Liver (tissue), 9 donors: ENCODE measurements around the gene PRPSAP1. TPM values are rescaled to one million over a fixed set of nuclear protein-coding genes. Genes with fewer than 3 reads are reported as not detected.

Experiments
- DNase-seq: peaks from one replicate; pipeline ENCODE4 v3.0.0-alpha.2; 2017; ENCODE audit warnings: low spot score
- H3K27ac ChIP-seq, 2 donors: one replicate each; pipeline ENCODE4 v1.7.0; 2013; ENCODE audit warnings: inconsistent platforms in 2 of 2, low read length in 2 of 2, control low read depth in 1 of 2, low read depth in 1 of 2, mild to moderate bottlenecking in 1 of 2
- H3K27me3 ChIP-seq, 4 donors: one replicate each; pipeline versions ENCODE4 v1.6.1 to v1.7.0; 2013; ENCODE audit warnings: low read length in 3 of 4, inconsistent platforms in 1 of 4, mild to moderate bottlenecking in 1 of 4, moderate library complexity in 1 of 4; ENCODE audit not compliant: control insufficient read depth in 4 of 4, insufficient read depth in 4 of 4
- H3K36me3 ChIP-seq, 4 donors: one replicate each; pipeline versions ENCODE4 v1.6.1 to v1.7.0; 2013; ENCODE audit warnings: low read length in 3 of 4, mild to moderate bottlenecking in 3 of 4, low read depth in 1 of 4, moderate library complexity in 1 of 4; ENCODE audit not compliant: control insufficient read depth in 4 of 4, insufficient read depth in 3 of 4
- H3K4me1 ChIP-seq, 4 donors: one replicate each; pipeline versions ENCODE4 v1.6.1 to v1.7.0; 2013; ENCODE audit warnings: low read length in 3 of 4, mild to moderate bottlenecking in 3 of 4, moderate library complexity in 1 of 4; ENCODE audit not compliant: control insufficient read depth in 4 of 4, insufficient read depth in 4 of 4
- H3K4me3 ChIP-seq, 3 donors: one replicate each; pipeline versions ENCODE4 v1.6.1 to v1.7.0; 2013; ENCODE audit warnings: low read length in 3 of 3, control low read depth in 1 of 3, low read depth in 1 of 3, mild to moderate bottlenecking in 1 of 3
- H3K9ac ChIP-seq, 2 donors: one replicate each; pipeline ENCODE4 v1.7.0; 2013; ENCODE audit warnings: low read length in 2 of 2, mild to moderate bottlenecking in 2 of 2, moderate library complexity in 2 of 2, control low read depth in 1 of 2, low read depth in 1 of 2
- H3K9me3 ChIP-seq, 4 donors: one replicate each; pipeline versions ENCODE4 v1.6.1 to v1.7.0; 2013; ENCODE audit warnings: low read length in 3 of 4; ENCODE audit not compliant: control insufficient read depth in 4 of 4
- EGR1 ChIP-seq, 2 donors: IDR thresholded peaks; 2 replicates each; pipeline ENCODE4 v1.6.1; 2016 to 2018; ENCODE audit warnings: antibody characterized with exemption in 2 of 2, low read depth in 2 of 2
- FOXA1 ChIP-seq: IDR thresholded peaks from 2 replicates; pipeline ENCODE4 v1.6.1; 2016; ENCODE audit warnings: antibody characterized with exemption
- GABPA ChIP-seq, 2 donors: IDR thresholded peaks in 1 of 2; conservative IDR thresholded peaks in 1 of 2; 2 replicates each; pipeline ENCODE4 v1.6.1; 2016; ENCODE audit warnings: antibody characterized with exemption in 2 of 2, mild to moderate bottlenecking in 1 of 2, moderate library complexity in 1 of 2
- HNF4A ChIP-seq, 2 donors: conservative IDR thresholded peaks; 2 replicates each; pipeline ENCODE4 v1.6.1; 2016; ENCODE audit warnings: antibody characterized with exemption in 2 of 2, mild to moderate bottlenecking in 2 of 2
- HNF4G ChIP-seq: IDR thresholded peaks from 2 replicates; pipeline ENCODE4 v1.6.1; 2016; ENCODE audit warnings: antibody characterized with exemption
- JUND ChIP-seq, 2 donors: IDR thresholded peaks; 2 replicates each; pipeline ENCODE4 v1.6.1; 2016; ENCODE audit warnings: antibody characterized with exemption in 2 of 2
- RAD21 ChIP-seq, 2 donors: IDR thresholded peaks; 2 replicates each; pipeline ENCODE4 v1.6.1; 2016; ENCODE audit warnings: antibody characterized with exemption in 2 of 2, mild to moderate bottlenecking in 2 of 2
- RXRA ChIP-seq, 2 donors: IDR thresholded peaks; 2 replicates each; pipeline ENCODE4 v1.6.1; 2017 to 2018; ENCODE audit warnings: antibody characterized with exemption in 2 of 2, mild to moderate bottlenecking in 1 of 2
- YY1 ChIP-seq: IDR thresholded peaks from 2 replicates; pipeline ENCODE4 v1.6.1; 2016; ENCODE audit warnings: antibody characterized with exemption, mild to moderate bottlenecking
- WGBS: extraction: QIAGEN DNeasy Blood & Tissue Kit; methylation state at CpG from one replicate; pipeline ENCODE4 v1.1.7; 2013; 5-methylcytosine and 5-hydroxymethylcytosine counted together
- polyA plus RNA-seq, 2 donors: library from polyadenylated mRNA; stranded (reverse) in 1 of 2; unstranded in 1 of 2; fragments of 200-250 nt in 1 of 2; fragments of >200 nt in 1 of 2; fragmentation: Nextera tagmentation in 1 of 2; extraction: Ambion mirVana in 1 of 2; gene quantifications; one replicate each; pipeline versions ENCODE4 v1.2.1 to v1.2.3, GENCODE V29; 2013 to 2015
- total RNA-seq, 2 donors: library from RNA; depleted of rRNA; stranded (reverse); fragments of >200 nt; gene quantifications; one replicate each; pipeline ENCODE4 v1.2.3, GENCODE V29; 2014
- TF ChIP-seq, protein P1 (sequence below): IDR thresholded peaks from 2 replicates; pipeline ENCODE4 v1.6.1; 2016; ENCODE audit warnings: antibody characterized with exemption
- TF ChIP-seq, protein P2 (sequence below): IDR thresholded peaks from 2 replicates; pipeline ENCODE4 v1.6.1; 2016; ENCODE audit warnings: antibody characterized with exemption
- TF ChIP-seq, protein P3 (sequence below): IDR thresholded peaks from 2 replicates; pipeline ENCODE4 v1.6.1; 2016; ENCODE audit warnings: antibody characterized with exemption, mild to moderate bottlenecking
- TF ChIP-seq, protein P4 (sequence below): fragments of 150-350 bp; IDR thresholded peaks from 2 replicates; pipeline ENCODE4 v1.5.1; 2017; ENCODE audit warnings: improper control_type of control experiment, low read depth, low read length; ENCODE audit not compliant: missing input control
- donor health status: healthy.
- donor health status: healthy.
- donor health status: healthy.
- donor health status: healthy.
- donor health status: healthy.

The PRPSAP1 gene
- total and polyA plus RNA-seq, 4 donors: 21.4 to 78.1 (median 52.6) TPM

DNA sequence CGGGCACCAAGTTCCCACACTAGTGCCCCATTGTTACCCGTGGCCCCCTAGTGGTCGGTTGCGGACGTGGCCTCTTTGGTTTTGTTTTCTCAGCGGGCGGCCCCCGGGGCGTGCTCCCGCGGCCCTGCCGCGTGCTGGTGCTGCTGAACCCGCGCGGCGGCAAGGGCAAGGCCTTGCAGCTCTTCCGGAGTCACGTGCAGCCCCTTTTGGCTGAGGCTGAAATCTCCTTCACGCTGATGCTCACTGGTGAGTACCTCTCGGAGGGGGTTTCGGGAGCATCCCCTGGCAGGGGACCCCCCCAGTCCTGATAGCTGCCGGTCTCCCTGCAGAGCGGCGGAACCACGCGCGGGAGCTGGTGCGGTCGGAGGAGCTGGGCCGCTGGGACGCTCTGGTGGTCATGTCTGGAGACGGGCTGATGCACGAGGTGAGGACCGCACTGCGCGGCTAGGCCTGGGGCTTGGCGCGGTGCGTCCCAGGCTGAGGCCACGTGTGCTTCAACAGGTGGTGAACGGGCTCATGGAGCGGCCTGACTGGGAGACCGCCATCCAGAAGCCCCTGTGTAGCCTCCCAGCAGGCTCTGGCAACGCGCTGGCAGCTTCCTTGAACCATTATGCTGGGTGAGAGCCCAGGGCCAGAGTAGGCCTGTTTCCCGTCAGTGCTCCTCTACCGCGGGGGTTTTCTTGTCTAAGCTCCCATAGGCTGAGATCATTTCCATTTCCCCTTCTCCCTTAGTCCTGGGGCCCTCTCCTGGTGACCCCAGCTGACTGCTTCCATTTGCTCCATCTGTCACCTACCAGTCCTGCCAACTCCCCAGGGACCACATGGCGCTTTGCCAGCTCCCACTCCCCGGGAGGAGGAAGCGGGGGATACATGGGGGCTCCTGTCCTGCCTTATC lies 32.4 kb upstream of the PRPSAP1 start:
- 29% methylated on average over 52 of the region's 52 CpGs for WGBS
- H3K9me3 ChIP-seq: no peaks in the 10 kb centered on the region
- H3K9ac ChIP-seq: no peak overlapping the region
- TF ChIP-seq HNF4G (no peak), GABPA (IDR thresholded peaks at IDR 0.05 in 1 of 2, conservative IDR thresholded peaks at IDR 0.05 in 1 of 2) (no peak), YY1 (no peak), EGR1 (IDR thresholded peaks at IDR 0.05; ENCODE audit: low read depth in 2 of 2) (no peak), FOXA1 (no peak), RXRA (IDR thresholded peaks at IDR 0.05) (peak; percentile 34 to 55), HNF4A (conservative IDR thresholded peaks at IDR 0.05) (no peak), JUND (IDR thresholded peaks at IDR 0.05) (no peak), RAD21 (IDR thresholded peaks at IDR 0.05) (peak; percentile 64 to 77)
- TF ChIP-seq, protein P1, sequence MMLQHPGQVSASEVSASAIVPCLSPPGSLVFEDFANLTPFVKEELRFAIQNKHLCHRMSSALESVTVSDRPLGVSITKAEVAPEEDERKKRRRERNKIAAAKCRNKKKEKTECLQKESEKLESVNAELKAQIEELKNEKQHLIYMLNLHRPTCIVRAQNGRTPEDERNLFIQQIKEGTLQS: no peak
- TF ChIP-seq, protein P2, sequence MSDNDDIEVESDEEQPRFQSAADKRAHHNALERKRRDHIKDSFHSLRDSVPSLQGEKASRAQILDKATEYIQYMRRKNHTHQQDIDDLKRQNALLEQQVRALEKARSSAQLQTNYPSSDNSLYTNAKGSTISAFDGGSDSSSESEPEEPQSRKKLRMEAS: no peak
- TF ChIP-seq, protein P3, sequence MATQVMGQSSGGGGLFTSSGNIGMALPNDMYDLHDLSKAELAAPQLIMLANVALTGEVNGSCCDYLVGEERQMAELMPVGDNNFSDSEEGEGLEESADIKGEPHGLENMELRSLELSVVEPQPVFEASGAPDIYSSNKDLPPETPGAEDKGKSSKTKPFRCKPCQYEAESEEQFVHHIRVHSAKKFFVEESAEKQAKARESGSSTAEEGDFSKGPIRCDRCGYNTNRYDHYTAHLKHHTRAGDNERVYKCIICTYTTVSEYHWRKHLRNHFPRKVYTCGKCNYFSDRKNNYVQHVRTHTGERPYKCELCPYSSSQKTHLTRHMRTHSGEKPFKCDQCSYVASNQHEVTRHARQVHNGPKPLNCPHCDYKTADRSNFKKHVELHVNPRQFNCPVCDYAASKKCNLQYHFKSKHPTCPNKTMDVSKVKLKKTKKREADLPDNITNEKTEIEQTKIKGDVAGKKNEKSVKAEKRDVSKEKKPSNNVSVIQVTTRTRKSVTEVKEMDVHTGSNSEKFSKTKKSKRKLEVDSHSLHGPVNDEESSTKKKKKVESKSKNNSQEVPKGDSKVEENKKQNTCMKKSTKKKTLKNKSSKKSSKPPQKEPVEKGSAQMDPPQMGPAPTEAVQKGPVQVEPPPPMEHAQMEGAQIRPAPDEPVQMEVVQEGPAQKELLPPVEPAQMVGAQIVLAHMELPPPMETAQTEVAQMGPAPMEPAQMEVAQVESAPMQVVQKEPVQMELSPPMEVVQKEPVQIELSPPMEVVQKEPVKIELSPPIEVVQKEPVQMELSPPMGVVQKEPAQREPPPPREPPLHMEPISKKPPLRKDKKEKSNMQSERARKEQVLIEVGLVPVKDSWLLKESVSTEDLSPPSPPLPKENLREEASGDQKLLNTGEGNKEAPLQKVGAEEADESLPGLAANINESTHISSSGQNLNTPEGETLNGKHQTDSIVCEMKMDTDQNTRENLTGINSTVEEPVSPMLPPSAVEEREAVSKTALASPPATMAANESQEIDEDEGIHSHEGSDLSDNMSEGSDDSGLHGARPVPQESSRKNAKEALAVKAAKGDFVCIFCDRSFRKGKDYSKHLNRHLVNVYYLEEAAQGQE: no peak
- TF ChIP-seq, protein P4, sequence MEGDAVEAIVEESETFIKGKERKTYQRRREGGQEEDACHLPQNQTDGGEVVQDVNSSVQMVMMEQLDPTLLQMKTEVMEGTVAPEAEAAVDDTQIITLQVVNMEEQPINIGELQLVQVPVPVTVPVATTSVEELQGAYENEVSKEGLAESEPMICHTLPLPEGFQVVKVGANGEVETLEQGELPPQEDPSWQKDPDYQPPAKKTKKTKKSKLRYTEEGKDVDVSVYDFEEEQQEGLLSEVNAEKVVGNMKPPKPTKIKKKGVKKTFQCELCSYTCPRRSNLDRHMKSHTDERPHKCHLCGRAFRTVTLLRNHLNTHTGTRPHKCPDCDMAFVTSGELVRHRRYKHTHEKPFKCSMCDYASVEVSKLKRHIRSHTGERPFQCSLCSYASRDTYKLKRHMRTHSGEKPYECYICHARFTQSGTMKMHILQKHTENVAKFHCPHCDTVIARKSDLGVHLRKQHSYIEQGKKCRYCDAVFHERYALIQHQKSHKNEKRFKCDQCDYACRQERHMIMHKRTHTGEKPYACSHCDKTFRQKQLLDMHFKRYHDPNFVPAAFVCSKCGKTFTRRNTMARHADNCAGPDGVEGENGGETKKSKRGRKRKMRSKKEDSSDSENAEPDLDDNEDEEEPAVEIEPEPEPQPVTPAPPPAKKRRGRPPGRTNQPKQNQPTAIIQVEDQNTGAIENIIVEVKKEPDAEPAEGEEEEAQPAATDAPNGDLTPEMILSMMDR: peak; percentile 76
- H3K36me3 ChIP-seq: peaks cover 0 to 9% (median under 1%) of the 10 kb centered on the region in 4 donors
- H3K27me3 ChIP-seq: no peaks in the 10 kb centered on the region
- peak; percentile 92 for DNase-seq
- H3K27ac ChIP-seq: no peak overlapping the region
- peak overlapping the region in 2 of 3 donors; percentile 24 to 54 for H3K4me3 ChIP-seq
- peaks cover 14 to 40% (median 29%) of the 10 kb centered on the region in 4 donors for H3K4me1 ChIP-seq
